K562 (cell line): Measurements from ENCODE around the gene CRYZ. TPM values are rescaled to one million over a fixed set of nuclear protein-coding genes. Genes with fewer than 3 reads are reported as not detected.

Experiments used
- DPF2 ChIP-seq: fragments of 450-650 bp; IDR thresholded peaks from 2 replicates; pipeline ENCODE4 v1.6.1; 2016
- GATAD2B ChIP-seq: fragments of 450-650 bp; IDR thresholded peaks from 2 replicates; pipeline ENCODE4 v1.6.1; 2017; ENCODE audit warnings: mild to moderate bottlenecking, borderline replicate concordance
- HDAC1 ChIP-seq, 2 experiments: fragments of 450-650 bp; IDR thresholded peaks; 2 replicates each; pipeline ENCODE4 v1.6.1; 2016 to 2017; ENCODE audit warnings: inconsistent platforms in 1 of 2, mild to moderate bottlenecking in 1 of 2, moderate library complexity in 1 of 2
- HDAC2 ChIP-seq: fragments of 450-650 bp; IDR thresholded peaks from 2 replicates; pipeline ENCODE4 v1.6.1; 2016; ENCODE audit warnings: mild to moderate bottlenecking
- HINFP ChIP-seq: fragments of 450-650 bp; conservative IDR thresholded peaks from 2 replicates; pipeline ENCODE4 v1.6.1; 2016; ENCODE audit warnings: missing genetic modification characterization, low read depth, mild to moderate bottlenecking, control low read depth, missing compliant biosample characterization
- HNRNPH1 ChIP-seq: fragments of 200-400 bp; formaldehyde crosslinking; optimal IDR thresholded peaks from 2 replicates; pipeline ENCODE3; 2017; ENCODE audit warnings: low read depth, mild to moderate bottlenecking, low read length, moderate library complexity
- HNRNPK ChIP-seq: fragments of 200-400 bp; formaldehyde crosslinking; IDR thresholded peaks from one replicate; pipeline ENCODE4 v1.6.1; 2018; ENCODE audit warnings: mild to moderate bottlenecking, low read depth, low read length; ENCODE audit not compliant: poor library complexity, severe bottlenecking
- JUND ChIP-seq, 2 experiments: IDR thresholded peaks; 2 replicates in 1 of 2; 3 replicates in 1 of 2; pipeline ENCODE4 v1.6.1; 2011; ENCODE audit warnings: borderline replicate concordance in 2 of 2, low read depth in 2 of 2, low read length in 2 of 2, improper control_type of control experiment in 1 of 2, missing biosample characterization in 1 of 2, missing genetic modification characterization in 1 of 2, missing genetic modification reagents in 1 of 2
- NELFE ChIP-seq: IDR thresholded peaks from 2 replicates; pipeline ENCODE4 v1.6.1; 2011; ENCODE audit warnings: mild to moderate bottlenecking; ENCODE audit not compliant: insufficient read depth, insufficient read length
- NFE2 ChIP-seq: IDR thresholded peaks from 2 replicates; pipeline ENCODE4 v1.6.1; 2014; ENCODE audit warnings: antibody characterized with exemption, low read depth
- NR1H2 ChIP-seq: sonication (generic); formaldehyde crosslinking; IDR thresholded peaks from 2 replicates; pipeline ENCODE4 v1.4.0; 2020; ENCODE audit warnings: mild to moderate bottlenecking, missing genetic modification reagents
- RAD51 ChIP-seq: fragments of 450-650 bp; IDR thresholded peaks from 2 replicates; pipeline ENCODE4 v1.7.1; 2016; ENCODE audit warnings: low read depth, mild to moderate bottlenecking, borderline replicate concordance
- RBFOX2 ChIP-seq: fragments of 200-400 bp; formaldehyde crosslinking; IDR thresholded peaks from 2 replicates; pipeline ENCODE4 v1.6.1; 2017; ENCODE audit warnings: low read depth, mild to moderate bottlenecking, low read length, moderate library complexity
- RHOXF2B ChIP-seq: fragments of 250-450 bp; sonication (Bioruptor Pico); conservative IDR thresholded peaks from 2 replicates; pipeline ENCODE4 v1.5.1; 2021
- USF2 ChIP-seq: sonication (generic); formaldehyde crosslinking; IDR thresholded peaks from 2 replicates; pipeline ENCODE4 v1.5.0; 2020; ENCODE audit warnings: missing genetic modification reagents
- polyA plus RNA-seq, 8 experiments: library from polyadenylated mRNA; depleted of rRNA in 4 of 8; stranded (reverse) in 5 of 8; unstranded in 3 of 8; fragments of >200 nt; fragmentation: Nextera tagmentation in 2 of 8; fragmentation: Illumina TruSeq in 1 of 8; extraction: Ambion mirVana in 2 of 8; extraction: Trizol in 1 of 8; gene quantifications; 2 replicates each; pipeline versions ENCODE4 v1.2.1 to v1.2.3, GENCODE V29; 2011 to 2014; ENCODE audit warnings: inconsistent platforms in 1 of 8, missing spikeins in 1 of 8
- total RNA-seq, 7 experiments: library from RNA; depleted of rRNA in 6 of 7; stranded (reverse); fragments of >200 nt in 6 of 7; fragmentation: Illumina TruSeq in 2 of 7; extraction: Trizol in 2 of 7; gene quantifications; 2 replicates each; pipeline versions ENCODE4 v1.2.1 to v1.2.3, GENCODE V29; 2011 to 2021; ENCODE audit warnings: low replicate concordance in 1 of 7
- TF ChIP-seq, protein P1 (sequence below), 3 experiments: fragments of 200-800 bp in 1 of 3; fragments of 250-450 bp in 1 of 3; fragments of 450-650 bp in 1 of 3; sonication (Bioruptor Pico) in 1 of 3; sonication (Bioruptor generic) in 1 of 3; formaldehyde crosslinking in 1 of 3; IDR thresholded peaks; 2 replicates each; pipeline versions ENCODE4 v1.6.1 to v1.8.0; 2016 to 2022; ENCODE audit warnings: mild to moderate bottlenecking in 2 of 3, missing genetic modification characterization in 2 of 3, missing compliant biosample characterization in 1 of 3, moderate library complexity in 1 of 3
- TF ChIP-seq, protein P2 (sequence below): fragments of 200-800 bp; sonication (Bioruptor generic); IDR thresholded peaks from 2 replicates; pipeline ENCODE4 v1.6.1; 2017; ENCODE audit warnings: missing genetic modification characterization, missing compliant biosample characterization
- TF ChIP-seq, protein P3 (sequence below): fragments of 250-450 bp; sonication (Bioruptor Pico); IDR thresholded peaks from 2 replicates; pipeline ENCODE4 v1.4.0; 2020

CRYZ gene
- total and polyA plus RNA-seq, 9 of the 15 experiments (the other 6 are each of a cell fraction or from before 2014, with no cell fraction given), result 51.7 to 179 (median 81.4) TPM

- TF ChIP-seq, protein P1, sequence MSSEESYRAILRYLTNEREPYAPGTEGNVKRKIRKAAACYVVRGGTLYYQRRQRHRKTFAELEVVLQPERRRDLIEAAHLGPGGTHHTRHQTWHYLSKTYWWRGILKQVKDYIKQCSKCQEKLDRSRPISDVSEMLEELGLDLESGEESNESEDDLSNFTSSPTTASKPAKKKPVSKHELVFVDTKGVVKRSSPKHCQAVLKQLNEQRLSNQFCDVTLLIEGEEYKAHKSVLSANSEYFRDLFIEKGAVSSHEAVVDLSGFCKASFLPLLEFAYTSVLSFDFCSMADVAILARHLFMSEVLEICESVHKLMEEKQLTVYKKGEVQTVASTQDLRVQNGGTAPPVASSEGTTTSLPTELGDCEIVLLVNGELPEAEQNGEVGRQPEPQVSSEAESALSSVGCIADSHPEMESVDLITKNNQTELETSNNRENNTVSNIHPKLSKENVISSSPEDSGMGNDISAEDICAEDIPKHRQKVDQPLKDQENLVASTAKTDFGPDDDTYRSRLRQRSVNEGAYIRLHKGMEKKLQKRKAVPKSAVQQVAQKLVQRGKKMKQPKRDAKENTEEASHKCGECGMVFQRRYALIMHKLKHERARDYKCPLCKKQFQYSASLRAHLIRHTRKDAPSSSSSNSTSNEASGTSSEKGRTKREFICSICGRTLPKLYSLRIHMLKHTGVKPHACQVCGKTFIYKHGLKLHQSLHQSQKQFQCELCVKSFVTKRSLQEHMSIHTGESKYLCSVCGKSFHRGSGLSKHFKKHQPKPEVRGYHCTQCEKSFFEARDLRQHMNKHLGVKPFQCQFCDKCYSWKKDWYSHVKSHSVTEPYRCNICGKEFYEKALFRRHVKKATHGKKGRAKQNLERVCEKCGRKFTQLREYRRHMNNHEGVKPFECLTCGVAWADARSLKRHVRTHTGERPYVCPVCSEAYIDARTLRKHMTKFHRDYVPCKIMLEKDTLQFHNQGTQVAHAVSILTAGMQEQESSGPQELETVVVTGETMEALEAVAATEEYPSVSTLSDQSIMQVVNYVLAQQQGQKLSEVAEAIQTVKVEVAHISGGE (CRISPR knock-in tag; IDR thresholded peaks at IDR 0.05), result no peak
- TF ChIP-seq RAD51 (no peak), NELFE (no peak), HNRNPK (no peak), RBFOX2 (no peak), HDAC2 (0 out of 2 replicates have a peak, but pooled peaks have one; percentile 35), HINFP (tag) (no peak), NFE2 (no peak), HDAC1 (IDR thresholded peaks at IDR 0.05) (0 out of 4 replicates have a peak, but pooled peaks of 1 of the 2 experiments have one; percentile 12), USF2 (CRISPR knock-in tag) (no peak), JUND (IDR thresholded peaks at IDR 0.05; ENCODE audit: borderline replicate concordance, low read depth, low read length) (peak; percentile 70; the same call in 1 of the 2 replicates), JUND (tag; IDR thresholded peaks at IDR 0.05; ENCODE audit: borderline replicate concordance, low read depth, low read length) (peak; percentile 57; the same call in 2 of the 3 replicates), HNRNPH1 (no peak), NR1H2 (CRISPR knock-in tag) (no peak), DPF2 (peak; percentile 93), GATAD2B (no peak), RHOXF2B (CRISPR knock-in tag) (no peak)
- TF ChIP-seq, protein P2, sequence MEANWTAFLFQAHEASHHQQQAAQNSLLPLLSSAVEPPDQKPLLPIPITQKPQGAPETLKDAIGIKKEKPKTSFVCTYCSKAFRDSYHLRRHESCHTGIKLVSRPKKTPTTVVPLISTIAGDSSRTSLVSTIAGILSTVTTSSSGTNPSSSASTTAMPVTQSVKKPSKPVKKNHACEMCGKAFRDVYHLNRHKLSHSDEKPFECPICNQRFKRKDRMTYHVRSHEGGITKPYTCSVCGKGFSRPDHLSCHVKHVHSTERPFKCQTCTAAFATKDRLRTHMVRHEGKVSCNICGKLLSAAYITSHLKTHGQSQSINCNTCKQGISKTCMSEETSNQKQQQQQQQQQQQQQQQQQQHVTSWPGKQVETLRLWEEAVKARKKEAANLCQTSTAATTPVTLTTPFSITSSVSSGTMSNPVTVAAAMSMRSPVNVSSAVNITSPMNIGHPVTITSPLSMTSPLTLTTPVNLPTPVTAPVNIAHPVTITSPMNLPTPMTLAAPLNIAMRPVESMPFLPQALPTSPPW (CRISPR knock-in tag), result no peak
- TF ChIP-seq, protein P3, sequence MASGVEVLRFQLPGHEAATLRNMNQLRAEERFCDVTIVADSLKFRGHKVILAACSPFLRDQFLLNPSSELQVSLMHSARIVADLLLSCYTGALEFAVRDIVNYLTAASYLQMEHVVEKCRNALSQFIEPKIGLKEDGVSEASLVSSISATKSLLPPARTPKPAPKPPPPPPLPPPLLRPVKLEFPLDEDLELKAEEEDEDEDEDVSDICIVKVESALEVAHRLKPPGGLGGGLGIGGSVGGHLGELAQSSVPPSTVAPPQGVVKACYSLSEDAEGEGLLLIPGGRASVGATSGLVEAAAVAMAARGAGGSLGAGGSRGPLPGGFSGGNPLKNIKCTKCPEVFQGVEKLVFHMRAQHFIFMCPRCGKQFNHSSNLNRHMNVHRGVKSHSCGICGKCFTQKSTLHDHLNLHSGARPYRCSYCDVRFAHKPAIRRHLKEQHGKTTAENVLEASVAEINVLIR (CRISPR knock-in tag), result no peak
Observed at GRCh38 chr1:74731399-74732052, 1.3 kb downstream of the CRYZ start (continued).
